Measurements from ENCODE around the gene MAFB.

- TF ChIP-seq, protein P1, sequence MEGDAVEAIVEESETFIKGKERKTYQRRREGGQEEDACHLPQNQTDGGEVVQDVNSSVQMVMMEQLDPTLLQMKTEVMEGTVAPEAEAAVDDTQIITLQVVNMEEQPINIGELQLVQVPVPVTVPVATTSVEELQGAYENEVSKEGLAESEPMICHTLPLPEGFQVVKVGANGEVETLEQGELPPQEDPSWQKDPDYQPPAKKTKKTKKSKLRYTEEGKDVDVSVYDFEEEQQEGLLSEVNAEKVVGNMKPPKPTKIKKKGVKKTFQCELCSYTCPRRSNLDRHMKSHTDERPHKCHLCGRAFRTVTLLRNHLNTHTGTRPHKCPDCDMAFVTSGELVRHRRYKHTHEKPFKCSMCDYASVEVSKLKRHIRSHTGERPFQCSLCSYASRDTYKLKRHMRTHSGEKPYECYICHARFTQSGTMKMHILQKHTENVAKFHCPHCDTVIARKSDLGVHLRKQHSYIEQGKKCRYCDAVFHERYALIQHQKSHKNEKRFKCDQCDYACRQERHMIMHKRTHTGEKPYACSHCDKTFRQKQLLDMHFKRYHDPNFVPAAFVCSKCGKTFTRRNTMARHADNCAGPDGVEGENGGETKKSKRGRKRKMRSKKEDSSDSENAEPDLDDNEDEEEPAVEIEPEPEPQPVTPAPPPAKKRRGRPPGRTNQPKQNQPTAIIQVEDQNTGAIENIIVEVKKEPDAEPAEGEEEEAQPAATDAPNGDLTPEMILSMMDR (conservative IDR thresholded peaks at IDR 0.05; ENCODE audit: low read depth, low read length): no peak
- no peak for TF ChIP-seq EZH2 (IDR thresholded peaks at IDR 0.05; ENCODE audit: borderline replicate concordance, low read depth, low read length, poor library complexity, severe bottlenecking)
Observed at GRCh38 chr20:40637176-40637575, 51.9 kb downstream of the MAFB start.

Data from A673 (cell line).